DLD1 (cell line): ENCODE results near the gene NRIP2.
"Not testable (repeated sequence)": the region's sequence is repeated elsewhere in the genome, so short reads cannot be mapped to it uniquely, and the experiment has no call there.

Source experiments
- in situ Hi-C: cut with HindIII; loops from 2 replicates; pipeline ENCODE4 v1.10.0; 2017; ENCODE audit warnings: low sequenced_read_pairs

Gene NRIP2, protein sequence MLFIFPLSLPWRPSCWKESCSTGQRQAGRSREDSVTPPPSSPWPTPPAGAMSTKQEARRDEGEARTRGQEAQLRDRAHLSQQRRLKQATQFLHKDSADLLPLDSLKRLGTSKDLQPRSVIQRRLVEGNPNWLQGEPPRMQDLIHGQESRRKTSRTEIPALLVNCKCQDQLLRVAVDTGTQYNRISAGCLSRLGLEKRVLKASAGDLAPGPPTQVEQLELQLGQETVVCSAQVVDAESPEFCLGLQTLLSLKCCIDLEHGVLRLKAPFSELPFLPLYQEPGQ

DNA sequence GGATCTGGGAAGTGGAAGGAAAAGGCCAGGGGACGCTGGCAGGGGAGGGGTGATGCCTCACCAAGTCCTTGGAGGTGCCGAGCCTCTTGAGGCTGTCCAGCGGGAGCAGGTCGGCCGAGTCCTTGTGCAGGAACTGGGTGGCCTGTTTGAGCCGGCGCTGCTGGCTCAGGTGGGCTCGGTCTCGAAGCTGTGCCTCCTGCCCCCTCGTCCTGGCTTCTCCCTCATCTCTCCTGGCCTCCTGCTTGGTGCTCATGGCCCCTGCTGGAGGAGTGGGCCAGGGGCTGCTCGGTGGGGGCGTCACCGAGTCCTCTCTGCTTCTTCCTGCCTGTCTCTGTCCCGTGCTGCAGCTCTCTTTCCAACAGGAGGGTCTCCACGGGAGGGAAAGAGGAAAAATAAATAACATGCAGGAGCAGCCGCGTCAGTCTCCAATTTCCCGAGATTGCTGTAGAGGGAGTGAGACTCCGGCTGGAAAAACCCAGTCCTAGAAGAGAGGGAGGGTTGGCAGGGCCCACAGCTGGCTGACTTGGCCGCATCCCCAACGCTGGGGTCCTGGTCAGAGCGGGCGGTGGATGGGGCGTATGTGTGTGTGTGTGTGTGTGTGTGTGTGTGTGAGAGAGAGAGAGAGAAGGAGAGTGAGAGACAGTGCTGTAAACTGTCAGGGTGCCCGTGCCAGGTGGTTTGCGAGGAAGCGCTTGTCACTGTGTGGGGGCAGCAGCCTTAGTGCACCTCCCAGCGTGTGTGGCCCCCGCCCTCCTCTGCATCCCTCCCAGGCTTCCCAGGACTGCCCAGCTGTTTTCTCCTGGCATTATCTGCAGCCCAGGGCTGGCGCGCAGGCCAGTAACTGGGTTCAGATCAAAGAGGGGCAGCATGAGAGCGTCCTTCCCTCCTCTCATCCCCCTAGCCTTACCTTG lies at the start of gene NRIP2:
Gene NRIP2 (minus strand): TSS at position 455 of the 911 bp plus-strand sequence. CDS start 52 bp downstream, at position 403.
- in situ Hi-C loops = no loop called here

DNA sequence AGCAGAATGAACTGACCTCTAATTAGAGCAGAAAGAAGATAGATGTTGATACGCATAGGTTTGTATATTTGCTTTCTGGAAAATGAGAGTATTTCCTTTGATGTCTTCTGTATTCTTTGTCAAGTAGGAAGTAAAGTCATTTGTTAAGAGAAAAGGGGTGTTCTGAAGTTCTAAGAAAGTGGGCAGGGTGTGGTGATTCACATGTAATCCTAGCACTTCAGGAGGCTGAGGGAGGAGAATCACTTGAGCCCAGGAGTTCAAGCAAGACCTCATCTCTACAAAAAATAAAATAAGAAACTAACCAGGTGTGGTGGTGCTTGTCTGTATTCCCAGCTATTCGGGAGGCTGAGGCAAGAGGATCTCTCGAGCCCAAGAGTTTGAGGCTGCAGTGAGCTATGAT lies 45.0 kb upstream of the NRIP2 start:
- in situ Hi-C loops = no loop called here

DNA sequence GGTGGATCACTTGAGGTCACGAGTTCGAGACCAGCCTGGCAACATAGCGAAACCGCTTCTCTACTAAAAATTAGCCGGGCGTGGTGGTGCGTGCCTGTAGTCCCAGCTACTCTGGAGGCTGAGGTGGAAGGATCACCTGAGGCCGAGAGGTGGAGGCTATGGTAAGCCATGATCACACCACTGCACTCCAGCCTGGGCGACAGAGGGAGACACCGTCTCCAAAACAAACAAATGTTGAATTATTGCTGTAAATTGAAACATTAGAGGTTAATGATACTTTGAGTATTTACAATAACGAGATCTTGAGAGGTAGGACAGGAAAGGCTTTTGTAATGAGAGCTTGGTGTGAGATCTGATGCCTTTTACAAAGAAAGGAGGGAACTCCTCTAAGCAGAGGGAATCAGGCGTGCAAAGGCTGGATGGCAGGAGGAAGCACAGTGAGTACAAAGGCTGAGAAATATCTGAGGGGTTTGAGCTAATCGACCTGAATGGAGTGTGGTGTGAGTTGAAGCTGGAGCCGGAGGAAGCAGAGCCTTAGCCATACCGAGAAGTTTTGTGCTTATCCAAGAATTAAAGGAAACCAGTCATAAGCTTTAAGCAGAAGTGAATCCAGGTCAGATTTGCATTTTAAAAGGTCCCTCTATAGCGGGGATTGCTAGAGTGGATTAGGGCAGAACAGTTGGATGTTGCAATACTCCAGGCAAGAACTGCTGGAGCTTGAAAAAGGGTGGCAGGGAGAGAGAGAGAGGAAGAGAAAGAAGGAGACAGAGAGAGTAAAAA lies 43.3 kb upstream of the NRIP2 start:
- in situ Hi-C loops = no loop called here

DNA sequence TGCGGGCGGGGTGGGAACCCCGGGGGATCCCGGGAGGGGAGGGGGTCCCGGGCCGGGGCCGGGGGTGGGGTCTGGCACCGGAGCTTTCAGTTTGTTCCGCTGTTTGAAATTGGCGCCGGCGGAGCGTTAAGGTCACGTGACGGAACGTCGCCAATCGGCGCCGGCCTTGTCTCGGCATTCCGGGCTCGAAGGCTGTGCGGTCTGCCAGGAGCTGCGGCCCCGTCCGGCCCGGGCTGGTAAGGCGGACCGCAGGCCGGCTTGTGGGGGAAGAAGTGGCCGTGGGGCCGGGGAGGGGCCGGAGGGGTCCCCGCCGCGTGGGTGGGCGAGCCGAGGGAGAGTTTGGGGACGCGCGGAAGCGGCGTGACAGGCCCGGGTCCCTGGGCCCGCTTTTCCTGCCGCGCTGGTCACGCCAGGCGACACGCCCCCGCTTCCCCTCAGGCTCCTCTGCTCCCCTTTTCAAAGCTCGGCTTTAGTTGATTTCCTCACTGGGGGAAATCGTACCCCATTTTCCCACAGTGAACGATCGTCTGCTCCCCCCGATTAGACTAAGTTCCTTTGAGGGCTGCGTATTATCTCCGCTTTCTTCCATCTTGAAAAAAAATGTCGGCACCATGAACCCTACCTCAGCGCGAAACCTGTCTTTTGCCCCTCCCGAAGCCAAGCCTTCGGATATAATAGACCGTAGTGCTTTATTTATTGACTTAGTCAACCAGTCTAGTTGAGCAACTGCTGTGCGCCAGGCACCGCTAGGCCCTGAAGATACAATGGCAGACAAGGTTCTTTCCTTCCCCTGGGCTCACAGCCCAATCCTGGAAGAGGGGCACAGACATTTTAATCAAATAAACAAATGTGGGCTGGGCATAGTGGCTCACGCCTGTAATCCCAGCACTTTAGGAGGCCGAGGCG lies 42.5 kb upstream of the NRIP2 start, which contains the start of the genes FOXM1 and RHNO1:
Gene FOXM1 (minus strand): TSS at position 128 of the 906 bp plus-strand sequence. CDS start 2,696 bp downstream, outside the sequence.
Gene RHNO1 (plus strand): TSS at position 177 of the 906 bp plus-strand sequence. CDS start 8,144 bp downstream, outside the sequence.
- in situ Hi-C loops = no loop called here

DNA sequence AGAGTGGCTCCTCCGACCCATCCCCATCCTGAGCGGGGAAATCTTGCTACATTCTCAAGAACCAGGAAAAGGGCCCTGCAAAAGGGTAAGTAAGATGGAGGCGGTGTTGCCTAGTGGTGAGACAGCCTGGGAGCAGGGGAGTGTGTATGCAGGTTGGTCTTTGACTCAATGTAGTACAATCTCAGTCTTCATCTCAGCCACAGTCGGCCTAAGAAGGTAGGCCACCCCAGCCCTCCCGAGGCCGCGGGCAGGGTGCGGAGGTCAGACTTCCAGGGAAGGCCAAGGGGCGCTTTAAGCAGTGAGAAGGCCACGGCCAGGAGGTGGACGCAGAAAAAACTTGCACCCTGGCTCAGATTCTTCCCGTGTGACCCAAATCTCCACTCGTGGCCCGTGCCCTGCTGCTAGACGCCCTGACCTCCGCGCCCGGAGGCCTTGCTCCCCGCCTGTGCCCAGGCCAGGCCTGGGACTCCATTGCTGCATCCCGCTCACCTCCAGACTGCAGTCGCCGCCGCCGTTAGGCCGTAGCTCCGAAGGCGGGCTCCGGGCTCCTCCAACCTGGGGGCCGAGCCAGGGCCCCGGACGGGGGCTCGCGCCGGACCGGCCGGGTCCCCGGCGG lies 41.7 kb upstream of the NRIP2 start:
- in situ Hi-C loops = no loop called here

DNA sequence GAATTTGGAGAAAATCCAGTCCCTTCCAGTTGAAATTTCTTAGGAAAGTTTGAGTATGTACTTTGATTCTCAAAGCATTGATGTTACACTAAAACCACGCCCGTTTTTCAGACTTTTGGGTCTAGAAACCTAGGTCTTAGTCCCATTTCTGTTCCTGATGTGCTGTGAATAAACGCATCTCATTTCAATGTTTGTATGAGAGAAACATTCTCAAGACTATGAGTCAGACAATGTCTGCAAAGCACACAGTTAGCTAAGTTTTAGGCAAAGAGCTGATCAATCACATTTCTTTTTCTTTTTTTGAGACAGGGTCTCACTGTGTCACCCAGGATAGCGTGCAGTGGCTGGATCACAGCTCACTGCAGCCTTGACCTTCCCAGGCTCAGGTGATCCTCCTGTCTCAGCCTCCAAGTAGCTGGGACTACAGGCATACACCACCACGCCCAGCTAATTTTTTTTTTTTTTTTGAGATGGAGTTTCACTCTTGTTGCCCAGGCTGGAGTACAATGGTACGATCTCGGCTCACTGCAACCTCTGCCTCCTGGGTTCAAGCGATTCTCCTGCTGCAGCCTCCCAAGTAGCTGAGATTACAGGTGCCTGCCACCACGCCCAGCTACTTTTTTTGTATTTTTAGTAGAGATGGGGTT lies 34.3 kb upstream of the NRIP2 start:
- in situ Hi-C loops = not testable (repeated sequence)

DNA sequence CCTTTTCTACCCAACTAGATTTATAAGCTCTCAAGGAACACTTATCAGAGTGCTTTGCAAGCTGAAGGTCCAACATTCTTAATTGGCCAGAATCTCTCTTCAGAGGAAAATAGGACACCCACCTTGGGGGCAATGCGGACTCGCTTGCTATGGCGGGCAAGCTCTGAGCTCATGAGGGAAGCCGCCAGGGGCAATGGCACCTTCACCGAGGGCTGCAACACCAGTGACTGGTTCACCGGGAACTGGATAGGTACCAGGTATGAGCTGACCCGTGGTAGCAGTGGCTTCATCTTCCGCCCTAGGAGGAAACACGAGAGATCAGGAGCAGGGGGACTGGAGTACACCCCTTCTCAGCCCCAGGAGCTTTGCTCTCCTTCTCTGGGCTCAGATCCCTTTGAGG lies 29.4 kb upstream of the NRIP2 start:
- in situ Hi-C loops = no loop called here

DNA sequence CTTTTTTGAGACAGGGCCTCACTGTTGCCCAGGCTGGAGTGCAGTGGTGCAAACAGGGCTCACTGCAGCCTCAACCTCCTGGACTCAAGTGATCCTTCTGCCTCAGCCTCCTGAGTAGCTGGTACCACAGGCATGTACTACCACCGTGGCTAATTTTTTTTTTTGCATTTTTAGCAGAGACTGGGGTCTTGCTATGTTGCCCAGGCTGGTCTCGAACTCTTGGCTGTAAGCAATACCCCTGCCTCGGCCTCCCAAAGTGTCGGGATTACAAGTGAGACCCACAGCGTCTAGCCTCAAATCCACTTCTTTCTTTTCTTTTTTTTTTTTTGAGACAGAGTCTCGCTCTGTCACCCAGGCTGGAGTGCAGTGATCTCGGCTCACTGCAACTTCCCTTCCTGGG lies 28.6 kb upstream of the NRIP2 start:
- in situ Hi-C loops = not testable (repeated sequence)

DNA sequence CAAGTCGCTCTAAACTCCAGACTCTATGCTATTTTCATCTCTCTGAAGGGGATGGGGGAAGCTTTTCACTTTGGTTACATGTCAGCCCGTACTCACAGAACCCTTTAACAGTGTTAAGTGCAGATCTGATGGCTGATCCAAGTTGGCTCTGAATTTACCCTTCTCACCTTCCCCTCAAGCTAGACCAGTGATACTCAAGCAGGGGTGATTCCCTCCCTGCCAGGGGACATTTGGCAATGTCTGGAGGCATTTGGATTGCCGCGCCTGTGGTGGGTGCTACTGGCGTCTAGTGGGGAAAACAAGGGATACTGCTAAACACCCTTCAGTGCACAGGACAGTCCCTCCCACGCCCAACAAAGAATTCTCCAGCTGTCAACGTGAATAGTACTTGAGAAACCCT lies 28.0 kb upstream of the NRIP2 start:
- in situ Hi-C loops = no loop called here

DNA sequence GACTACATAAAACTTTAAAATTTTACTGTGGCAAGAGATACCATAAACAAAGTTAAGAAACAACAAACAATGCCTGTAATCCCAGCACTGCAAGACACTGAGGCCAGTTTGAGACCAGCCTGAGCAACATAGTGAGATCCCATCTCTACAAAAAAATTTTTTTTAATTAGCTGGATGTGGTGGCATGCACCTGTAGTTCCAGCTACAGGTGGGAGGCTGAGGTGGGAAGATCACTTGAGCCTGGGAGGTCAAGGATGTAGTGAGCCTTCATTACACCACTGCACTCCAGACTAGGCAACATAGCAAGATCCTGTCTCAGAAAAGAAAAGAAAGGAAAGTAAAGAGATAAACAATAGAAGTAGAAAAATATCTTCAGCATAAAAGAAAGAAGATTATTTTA lies 25.3 kb upstream of the NRIP2 start:
- in situ Hi-C loops = no loop called here

DNA sequence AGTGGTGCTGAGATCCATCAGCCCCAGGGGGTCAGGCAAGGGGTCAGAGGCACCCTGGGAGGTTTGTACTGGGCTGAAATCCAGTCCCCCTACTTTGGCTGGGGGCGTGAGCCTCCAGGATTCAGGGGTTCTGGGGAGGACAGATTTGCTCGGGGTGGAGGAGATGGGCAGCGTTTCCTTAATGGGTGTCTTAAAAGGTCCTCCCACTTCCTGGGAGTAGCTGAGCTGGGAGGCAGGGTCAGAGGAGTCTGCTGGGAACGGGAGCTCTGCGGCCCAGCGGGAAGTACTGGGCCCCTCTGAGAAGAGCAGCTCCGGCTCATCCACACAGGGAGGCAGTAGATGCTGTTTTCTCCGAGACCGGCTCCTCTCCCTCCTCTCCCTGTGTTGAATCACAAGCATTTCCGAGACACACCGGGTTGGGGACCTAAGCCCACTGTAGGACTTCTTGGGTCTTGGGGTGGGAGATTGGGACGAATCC lies 24.1 kb upstream of the NRIP2 start:
- in situ Hi-C loops = no loop called here

DNA sequence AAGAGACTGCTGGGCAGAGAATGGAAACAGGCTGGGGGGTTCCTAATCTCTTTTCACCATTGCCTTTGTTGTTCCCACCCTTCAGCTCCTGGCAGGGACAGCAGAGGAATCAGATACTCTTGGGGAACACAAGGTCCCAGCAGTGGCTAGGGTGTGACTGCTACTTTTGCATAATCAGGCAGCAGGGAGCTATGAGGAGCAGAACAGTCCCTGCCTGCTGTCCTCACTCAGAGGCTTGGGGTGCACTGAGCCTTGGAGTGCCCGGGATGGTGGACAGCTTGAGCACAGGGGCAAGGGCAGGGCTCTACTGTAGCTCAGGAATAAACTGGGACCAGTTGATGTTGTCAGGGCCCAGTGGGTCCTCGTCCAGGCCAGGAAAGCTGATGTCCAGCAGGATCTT lies 23.5 kb upstream of the NRIP2 start:
- in situ Hi-C loops = no loop called here

DNA sequence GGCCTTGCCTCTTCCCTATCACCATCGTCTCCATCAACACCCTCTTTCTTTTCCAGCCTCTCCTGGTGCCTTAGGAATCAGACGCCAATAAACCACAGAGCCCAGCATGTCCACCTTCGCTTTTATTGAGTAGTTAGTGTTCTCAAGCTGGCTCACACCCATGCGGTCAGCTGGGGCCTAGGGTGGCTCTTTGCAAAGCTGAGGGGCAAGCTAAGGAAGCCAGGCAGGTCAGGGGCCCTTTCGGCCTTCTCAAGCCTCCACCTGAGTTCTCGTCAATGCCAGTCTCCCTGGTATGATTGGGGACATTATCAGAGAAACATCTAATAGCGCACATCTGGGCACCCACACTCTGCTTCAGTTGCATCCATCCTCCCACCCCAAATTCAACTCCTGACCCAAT lies 22.7 kb upstream of the NRIP2 start:
- in situ Hi-C loops = no loop called here

DNA sequence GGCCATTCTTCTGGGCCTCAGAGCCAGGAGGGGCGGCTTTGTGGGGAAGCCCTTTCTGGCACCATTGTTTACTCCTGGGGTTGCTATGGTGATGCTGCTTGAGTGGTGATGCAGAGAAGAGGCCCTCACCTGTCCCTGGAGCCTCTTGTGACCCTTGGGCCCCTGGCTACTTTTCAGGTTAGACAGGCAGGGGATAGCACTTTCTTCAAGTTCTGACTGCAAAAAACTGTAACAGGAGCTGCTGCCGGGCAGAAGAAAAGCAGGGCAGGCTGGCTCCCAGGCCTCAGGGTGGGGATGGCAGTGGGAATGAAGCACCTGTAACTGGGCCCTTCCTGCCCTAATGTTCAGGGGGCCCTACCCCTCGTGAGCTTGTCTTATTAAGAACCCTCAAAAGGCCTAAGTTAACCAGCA lies 22.2 kb upstream of the NRIP2 start, which contains the start of gene TEX52:
Gene TEX52 (minus strand): TSS at position 19 of the 411 bp plus-strand sequence. CDS start 13 bp downstream, at position 6.
- in situ Hi-C loops = no loop called here

DNA sequence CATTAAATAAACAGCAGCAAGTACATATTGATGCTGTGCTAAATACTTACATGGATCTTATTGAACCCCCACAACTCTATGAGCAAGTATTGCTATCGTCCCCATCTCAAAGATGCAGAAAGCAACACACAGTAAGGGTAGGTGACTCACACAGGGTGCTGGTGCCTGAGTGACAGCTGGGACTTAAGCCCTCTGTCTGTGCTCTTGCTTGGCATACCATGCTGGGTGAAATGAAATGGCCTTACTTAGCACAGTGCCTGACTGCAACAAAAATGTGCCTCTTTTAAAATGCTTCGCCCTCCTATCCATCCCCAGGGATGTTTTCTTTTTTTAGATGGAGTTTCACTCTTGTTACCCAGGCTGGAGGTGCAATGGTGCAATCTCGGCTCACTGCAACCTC lies 21.2 kb upstream of the NRIP2 start:
- in situ Hi-C loops = no loop called here

DNA sequence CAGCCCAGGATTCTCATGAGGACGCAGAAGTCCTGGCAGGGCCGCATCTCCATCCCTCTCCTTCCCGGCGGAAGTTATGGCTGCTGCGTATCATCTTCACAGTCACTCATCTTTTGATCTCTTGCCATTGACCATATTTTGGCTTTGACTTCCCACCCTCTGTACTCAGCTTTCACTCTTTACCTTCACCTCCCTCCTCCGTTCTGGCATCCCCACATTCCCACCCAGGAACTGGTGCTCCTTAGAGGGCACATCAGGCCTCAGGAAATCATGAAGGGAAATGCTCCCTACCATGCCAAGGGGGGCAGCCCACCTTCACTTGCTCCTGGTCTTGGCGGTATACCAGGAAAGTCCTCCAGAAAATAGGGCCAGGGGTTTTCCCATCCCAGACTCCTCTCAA lies 20.7 kb upstream of the NRIP2 start:
- in situ Hi-C loops = no loop called here

DNA sequence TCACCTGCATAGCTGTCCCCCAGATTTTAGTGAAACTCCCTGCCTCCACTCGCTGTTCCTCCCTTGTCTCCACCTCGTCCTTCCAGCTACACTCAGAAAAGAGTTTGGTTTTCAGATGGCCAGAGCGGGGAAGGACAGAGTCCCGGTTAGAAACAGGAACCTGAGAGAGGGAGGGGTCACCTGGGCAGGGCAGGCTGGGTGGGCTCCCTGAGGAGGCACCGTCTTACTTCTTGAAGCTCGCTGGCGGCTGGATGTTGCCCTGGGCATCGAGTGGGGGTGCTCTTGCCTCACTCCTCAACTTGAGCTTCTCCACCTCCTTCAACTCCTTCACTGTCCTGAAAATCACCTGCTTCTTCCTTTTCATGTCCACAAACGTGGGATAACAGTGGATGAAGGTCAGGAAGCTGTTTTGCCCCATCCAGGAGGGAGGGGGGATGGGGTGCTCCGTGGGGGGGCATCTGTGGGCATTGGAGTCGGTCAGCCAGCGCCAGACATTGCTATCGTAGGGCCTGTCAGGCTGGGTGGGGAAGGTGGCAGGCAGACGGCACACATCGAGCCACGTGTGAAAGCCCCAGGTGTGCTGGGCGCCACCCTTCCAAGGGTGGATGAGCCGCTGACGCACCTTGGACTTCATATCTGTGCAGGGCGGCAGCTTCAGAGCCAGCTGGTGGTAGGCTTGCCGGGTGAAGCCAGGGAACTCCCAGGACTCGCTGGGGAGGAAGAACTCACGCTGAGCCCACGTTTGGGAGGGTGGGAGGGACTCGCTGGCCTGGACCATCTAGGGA lies 20.0 kb upstream of the NRIP2 start:
- in situ Hi-C loops = no loop called here

DNA sequence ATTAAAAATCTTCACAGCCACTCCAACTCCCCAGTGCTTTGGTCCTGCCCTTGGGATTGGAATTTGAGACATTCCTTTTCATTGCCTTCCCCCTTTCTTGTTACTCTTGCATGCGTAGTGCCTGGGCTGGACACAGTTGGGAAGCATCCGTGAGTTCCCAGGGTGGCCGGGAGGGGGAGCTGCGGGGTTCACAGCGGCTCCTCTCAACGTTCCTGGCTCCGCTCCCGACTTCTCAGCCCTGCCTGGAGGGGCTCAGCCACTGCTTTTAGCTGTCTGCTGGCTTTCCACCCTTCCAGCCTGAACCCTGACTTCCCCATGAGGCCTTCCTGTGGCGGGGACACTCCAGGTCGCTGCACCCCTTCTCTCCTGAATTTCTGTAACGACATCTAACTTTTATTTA lies 18.8 kb upstream of the NRIP2 start:
- in situ Hi-C loops = no loop called here
